GM19397 (cell line): ENCODE data around the gene HMCN2.
"Not testable (repeated sequence)": the region's sequence is repeated elsewhere in the genome, so short reads cannot be mapped to it uniquely, and the experiment has no call there.

Experiments
- ATAC-seq: cut with Tn5 transposase; IDR thresholded peaks from one replicate; pipeline ENCODE4 v1.9.1; 2021; ENCODE audit warnings: mild to moderate bottlenecking, moderate library complexity; ENCODE audit not compliant: unreplicated experiment

The HMCN2 gene

GRCh38 chr9:130327070-130327780 lies 61.7 kb downstream of the HMCN2 start:
- no peak for ATAC-seq

- ATAC-seq: no peak
These were observed 62.3 kb downstream of the HMCN2 start for GRCh38 chr9:130327781-130328348.

GRCh38 chr9:130328349-130328801 lies 62.8 kb downstream of the HMCN2 start:
- ATAC-seq: no peak

DNA sequence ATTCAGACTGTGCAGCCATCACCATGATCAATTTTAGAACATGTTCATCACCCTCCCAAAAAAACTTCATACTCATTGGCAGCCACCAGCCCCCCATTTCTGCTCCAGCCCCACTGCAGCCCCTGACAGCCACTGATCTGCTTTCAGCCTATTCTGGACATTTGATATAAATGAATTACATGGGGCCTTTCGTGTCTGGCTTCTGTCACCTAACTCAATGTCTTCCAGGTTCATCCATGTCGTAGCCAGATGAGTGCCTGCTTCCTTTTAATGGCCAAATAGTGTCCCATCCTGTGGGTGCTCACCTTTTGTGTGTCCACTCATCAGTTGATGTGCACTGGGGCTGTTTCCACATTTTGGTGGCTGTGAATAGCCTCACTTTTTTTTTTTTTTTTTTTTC lies 63.5 kb downstream of the HMCN2 start:
- no peak for ATAC-seq

DNA sequence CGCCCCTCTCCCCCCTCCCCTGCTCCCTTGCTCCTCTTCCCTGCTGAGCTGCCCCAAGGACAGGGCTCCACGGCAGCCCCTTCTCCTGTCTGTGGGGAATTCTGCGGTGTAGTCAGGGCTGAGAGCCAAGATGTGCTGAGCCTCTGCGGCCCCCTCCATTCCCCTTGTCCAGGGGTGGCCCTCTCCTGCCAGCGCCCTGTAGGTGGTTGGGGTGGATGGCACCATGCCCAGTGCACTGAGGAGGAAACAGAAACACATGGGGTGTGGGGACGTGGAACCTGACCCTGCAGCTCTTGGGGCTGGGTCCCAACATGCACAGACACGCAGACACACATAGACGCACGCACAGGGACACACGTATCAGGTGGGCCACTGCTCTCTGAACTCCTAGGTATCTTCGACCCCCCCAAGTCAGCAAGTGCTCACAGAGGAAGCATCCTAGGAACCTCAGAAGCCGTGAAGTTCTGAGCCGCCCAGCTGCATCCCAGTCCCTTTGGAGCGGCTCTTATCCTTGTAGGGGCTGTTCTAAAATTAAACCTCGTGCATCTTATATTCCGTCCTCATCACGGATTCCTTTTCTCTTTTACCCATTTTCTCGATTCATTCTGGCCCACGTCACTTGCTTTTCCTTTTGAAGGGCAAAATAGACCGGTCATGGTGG lies 64.8 kb downstream of the HMCN2 start:
- ATAC-seq: no peak

GRCh38 chr9:130331061-130331460 lies 65.5 kb downstream of the HMCN2 start:
- ATAC-seq: no peak

- ATAC-seq: no peak
These were observed 66.0 kb downstream of the HMCN2 start for GRCh38 chr9:130331573-130331972.

DNA sequence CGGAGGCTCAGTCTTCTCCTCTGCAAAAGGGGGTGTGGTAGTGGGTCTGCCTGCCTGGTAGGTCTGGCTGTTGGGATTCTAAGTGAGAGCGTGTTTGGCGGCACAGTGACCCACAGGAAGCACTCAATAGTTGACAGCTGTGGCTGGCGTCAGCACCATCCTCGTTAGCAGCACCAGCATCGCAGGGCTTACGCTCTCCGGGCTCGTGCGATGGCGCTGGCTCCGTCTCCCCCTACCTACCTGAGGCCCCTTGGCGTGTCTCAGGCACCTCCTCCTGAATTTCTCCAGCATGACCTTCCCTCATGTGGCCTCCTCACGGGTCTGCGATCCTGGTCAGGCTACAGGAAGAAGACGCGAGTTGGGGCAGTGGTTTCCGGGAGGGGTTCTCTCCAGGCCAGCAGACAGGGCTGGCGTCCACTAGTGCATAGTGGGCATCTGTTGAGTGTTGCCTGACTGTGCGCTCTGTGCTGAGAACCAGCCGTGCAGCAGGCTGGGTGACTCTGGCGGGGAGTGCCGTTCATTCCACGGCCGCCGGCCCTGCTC lies 66.9 kb downstream of the HMCN2 start:
- ATAC-seq: no peak

DNA sequence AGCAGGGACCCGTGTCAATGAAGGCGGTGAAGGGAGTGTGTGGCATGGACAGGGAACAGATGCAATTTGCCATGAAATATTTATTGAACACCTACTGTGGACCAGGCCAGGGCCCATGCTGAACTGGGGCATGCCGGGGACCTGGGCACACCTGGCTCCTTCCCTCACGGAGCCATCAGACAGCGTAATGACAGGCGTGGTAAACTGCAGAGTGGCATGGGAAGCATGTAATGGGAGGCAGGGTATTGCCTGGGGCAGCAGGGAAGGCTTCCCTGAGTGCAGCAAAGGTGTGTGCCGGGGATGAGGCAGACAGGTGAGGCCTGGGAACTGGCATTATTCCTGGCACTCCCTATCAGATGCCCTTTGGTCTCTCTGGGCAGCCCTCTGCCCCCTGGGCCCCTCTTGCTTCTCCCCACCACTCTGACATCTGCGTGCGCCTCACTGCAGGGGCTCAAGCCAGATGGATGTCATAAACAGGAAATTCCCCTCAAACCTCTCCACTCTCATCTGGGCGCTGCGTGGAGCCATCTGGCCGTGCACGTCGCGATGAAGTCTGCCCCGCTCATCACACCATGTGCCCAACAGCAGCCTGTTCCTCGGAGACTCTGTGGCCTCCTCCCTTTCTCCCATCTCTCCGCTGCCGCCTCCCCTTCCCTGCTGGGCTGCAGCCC lies 67.6 kb downstream of the HMCN2 start:
- ATAC-seq: no peak

DNA sequence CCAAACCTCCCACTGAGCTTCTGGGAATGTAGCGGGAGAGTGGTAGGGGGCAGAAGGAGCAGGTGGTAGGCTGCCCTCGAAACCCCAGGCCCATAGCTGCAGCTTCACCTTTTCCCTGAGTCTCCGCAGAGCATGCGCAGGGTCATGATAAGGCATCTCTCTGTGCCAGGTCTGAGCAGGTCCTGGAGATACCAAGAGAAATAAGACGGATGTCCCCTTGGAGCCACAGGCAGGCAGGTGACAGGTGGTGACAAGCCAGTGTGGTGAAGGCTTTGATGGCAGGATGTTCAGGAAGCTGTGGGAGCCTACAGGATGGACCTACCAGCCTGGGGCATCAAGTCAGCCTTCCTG lies 68.1 kb downstream of the HMCN2 start:
- ATAC-seq: no peak

DNA sequence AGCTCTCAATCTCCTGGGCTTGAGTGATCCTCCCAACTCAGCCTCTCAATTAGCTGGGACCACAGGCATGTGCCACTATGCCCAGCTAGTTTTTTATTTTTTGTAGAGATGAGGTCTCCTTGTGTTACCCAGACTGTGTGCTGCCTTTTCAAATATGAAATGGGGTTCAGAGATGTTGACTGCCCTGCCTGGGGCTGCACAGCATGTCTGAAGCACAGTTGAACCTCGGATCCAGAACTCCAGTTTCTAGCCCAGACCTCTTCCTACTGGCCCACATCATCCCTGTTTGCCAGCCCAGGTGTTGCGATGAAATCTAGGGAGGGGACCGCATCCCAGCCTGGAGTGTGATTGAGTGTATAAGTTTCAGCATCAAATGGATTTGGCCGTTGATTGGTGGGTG lies 69.4 kb downstream of the HMCN2 start:
- no peak for ATAC-seq

DNA sequence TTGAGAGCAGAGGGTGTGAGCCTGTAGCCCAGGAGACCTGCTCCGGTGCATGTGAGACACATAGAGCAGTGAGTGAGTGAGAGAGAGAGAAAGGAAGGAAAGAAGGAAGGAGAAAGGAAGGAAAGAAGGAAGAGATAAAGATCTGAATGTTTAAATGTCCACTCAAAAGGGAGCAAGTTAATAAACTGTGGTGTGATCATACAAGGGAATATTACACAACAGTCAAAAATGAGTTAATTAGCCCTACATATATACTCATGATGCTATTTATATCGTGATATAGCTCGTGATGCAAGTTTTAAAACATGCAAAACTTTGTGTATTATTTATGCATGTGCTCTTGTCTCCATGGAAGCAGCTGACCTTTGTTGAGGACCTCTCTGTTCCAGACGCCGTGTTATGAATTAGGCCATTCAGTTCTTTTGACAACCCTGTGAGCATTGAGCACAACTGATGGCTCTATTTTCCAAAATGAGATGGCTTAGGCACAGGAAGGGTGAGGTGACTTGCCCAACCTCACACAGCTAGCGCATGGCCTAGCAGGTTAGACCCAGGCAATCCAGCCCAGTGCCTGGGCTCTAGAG lies 70.6 kb downstream of the HMCN2 start:
- no peak for ATAC-seq

DNA sequence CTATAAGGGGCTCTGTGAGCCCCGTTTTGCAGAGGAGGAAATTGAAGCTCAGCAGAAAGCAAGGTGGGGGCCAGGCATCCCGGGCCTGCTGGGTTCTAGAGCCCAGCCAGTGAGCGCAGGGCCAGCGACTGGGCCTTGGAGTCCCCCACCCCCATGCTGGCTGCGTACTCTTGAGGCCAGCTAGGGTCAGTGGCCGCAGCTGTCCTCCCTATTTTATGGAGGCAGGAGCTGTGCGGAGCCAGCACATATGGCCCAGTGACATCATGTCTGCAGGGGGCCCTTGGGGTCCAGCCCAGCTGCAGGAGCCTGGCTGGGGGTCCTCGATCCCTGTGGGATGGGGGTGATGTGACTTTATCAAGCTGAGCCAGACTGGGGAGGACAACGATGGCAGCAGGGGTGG lies 71.3 kb downstream of the HMCN2 start:
- ATAC-seq: no peak

- ATAC-seq: no peak
These were observed 71.8 kb downstream of the HMCN2 start for GRCh38 chr9:130337318-130337717.

DNA sequence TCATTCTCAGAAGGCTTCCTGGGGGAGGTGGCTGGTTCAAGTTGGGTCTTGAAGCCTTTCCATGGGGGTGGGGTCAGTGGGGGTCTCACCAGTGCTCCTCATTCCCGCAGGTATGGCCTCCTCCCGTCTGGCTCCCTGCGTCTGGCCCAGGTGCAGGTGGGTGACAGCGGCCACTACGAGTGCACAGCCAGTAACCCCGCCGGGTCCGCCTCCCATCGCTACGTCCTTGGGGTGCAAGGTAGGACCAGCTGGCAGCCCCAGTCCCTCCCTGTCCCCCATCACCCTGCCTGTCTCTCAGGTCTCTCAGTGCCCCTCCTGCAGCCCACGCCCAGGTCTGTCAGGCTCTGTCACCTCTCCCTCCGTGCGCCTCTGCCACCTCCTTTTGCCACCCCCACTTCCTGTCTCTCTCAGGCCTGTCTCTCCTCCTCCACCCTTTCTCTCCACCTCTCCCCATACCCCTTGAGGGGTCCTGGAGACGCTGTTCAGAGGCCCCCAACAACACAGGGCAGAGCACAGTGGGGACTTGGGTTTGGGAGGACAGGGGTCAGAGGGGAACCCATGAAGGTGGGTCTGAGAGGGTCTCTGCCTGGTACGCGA lies 72.3 kb downstream of the HMCN2 start:
- no peak for ATAC-seq

DNA sequence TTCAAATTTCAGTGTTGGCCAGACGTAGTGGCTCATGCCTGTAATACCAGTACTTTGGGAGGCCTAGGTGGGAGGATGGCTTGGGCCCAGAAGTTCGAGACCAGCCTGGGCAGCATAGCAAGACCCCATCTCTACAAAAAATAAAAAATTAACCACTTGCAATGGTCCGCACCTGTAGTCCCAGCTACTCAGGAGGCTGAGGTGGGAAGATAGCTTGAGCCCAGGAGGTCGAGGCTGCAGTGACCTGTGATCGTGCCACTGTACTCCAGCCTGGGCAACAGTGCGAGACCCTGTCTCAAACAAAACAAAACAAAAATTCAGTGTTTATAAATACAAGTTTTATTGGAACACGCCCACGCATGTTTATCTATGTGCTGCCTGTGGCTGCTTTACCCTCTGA lies 73.3 kb downstream of the HMCN2 start:
- not testable (repeated sequence) for ATAC-seq

- ATAC-seq: no peak
These were observed 73.7 kb downstream of the HMCN2 start for GRCh38 chr9:130339306-130339705.

GRCh38 chr9:130340011-130340410 lies 74.5 kb downstream of the HMCN2 start:
- no peak for ATAC-seq

- not testable (repeated sequence) for ATAC-seq
These were observed 75.0 kb downstream of the HMCN2 start for GRCh38 chr9:130340557-130340956.

DNA sequence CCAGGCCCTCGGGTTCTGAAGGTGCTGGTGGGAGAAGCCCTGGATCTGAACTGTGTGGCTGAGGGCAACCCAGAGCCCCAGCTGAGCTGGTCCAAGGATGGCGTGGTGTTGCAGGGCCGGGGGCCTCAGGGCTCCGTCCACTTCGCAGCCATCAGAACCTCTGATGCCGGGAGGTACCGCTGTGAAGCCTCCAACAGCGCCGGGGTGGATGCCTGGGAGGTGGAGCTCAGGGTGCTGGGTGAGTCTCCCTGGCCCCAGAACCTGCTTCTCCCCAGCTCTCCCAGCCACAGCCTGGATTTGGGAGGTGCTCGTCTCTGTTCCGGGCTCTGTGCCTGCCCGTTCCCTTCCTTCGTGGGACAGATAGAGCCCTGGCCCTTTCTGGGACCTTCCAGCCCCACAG lies 75.6 kb downstream of the HMCN2 start:
- ATAC-seq: no peak
